Thyroid gland (tissue), 4 donors: ENCODE results near the gene ZSWIM6.

Experiments used
- CTCF ChIP-seq, 6 experiments: fragments of 200-600 bp in 3 of 6; fragments of 450-650 bp in 3 of 6; sonication (generic) in 3 of 6; IDR thresholded peaks; one replicate each; pipeline ENCODE4 v1.5.1; 2016 to 2019; ENCODE audit warnings: antibody characterized with exemption in 6 of 6, mild to moderate bottlenecking in 2 of 6, inconsistent platforms in 1 of 6, moderate library complexity in 1 of 6
- POLR2A ChIP-seq, 2 donors: fragments of 450-650 bp; IDR thresholded peaks; one replicate each; pipeline ENCODE4 v1.6.1; 2017; ENCODE audit warnings: antibody characterized with exemption in 2 of 2, mild to moderate bottlenecking in 2 of 2, moderate library complexity in 1 of 2

GRCh38 chr5:61496860-61497259 is 164.8 kb downstream of the ZSWIM6 start:
- no peak for TF ChIP-seq CTCF (IDR thresholded peaks at IDR 0.05)
- no peak for TF ChIP-seq POLR2A (IDR thresholded peaks at IDR 0.05)
